Brain microvascular endothelial cell (primary cell): Measurements from ENCODE around the gene DUOX1.

Experiments used
- DNase-seq: peaks from one replicate; pipeline ENCODE4 v3.0.0-alpha.2; 2020
- H3K27ac ChIP-seq: fragments of 250-450 bp; sonication (Bioruptor Pico); 2 replicates; pipeline ENCODE4 v1.5.1; 2020; ENCODE audit warnings: mild to moderate bottlenecking, moderate library complexity
- H3K27me3 ChIP-seq: fragments of 250-450 bp; sonication (Bioruptor Pico); replicated peaks from 2 replicates; pipeline ENCODE4 v1.5.1; 2020; ENCODE audit warnings: mild to moderate bottlenecking
- H3K36me3 ChIP-seq: fragments of 250-450 bp; sonication (Bioruptor Pico); replicated peaks from 2 replicates; pipeline ENCODE4 v1.5.1; 2020; ENCODE audit warnings: mild to moderate bottlenecking
- H3K4me3 ChIP-seq: 2 replicates; pipeline ENCODE4 v1.5.1; 2011; ENCODE audit warnings: low read depth, mild to moderate bottlenecking, control low read depth, low read length, moderate library complexity
- in situ Hi-C: cut with HindIII; loops from 2 replicates; pipeline ENCODE4 v1.10.0; 2017; ENCODE audit warnings: low sequenced_read_pairs, low pct_ligation_motif_present
- TF ChIP-seq, protein P1 (sequence below): IDR thresholded peaks from 2 replicates; pipeline ENCODE4 v1.5.1; 2011; ENCODE audit warnings: low read depth, mild to moderate bottlenecking, moderate library complexity, low read length, control low read depth, inconsistent platforms; ENCODE audit errors: missing control alignments

The DUOX1 gene

DNA sequence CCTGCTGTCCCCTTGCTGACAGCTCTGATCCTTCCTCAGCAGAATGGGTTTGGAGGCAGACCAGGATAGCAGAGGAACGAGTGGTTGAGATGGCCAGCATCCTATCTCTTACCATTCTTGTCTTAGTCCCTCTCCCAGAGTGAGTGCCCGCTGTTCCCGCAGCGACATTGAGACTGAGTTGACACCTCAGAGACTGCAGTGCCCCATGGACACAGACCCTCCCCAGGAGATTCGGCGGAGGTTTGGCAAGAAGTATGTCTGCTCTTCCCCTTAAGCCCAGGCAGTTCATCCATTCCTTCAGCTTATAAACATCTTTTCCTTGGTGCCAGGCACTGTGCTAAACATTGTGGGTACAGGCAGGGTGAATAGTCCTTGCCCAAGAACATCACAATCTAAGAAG is 21.2 kb downstream of the DUOX1 start:
- no peak overlapping the region for H3K4me3 ChIP-seq
- TF ChIP-seq, protein P1, sequence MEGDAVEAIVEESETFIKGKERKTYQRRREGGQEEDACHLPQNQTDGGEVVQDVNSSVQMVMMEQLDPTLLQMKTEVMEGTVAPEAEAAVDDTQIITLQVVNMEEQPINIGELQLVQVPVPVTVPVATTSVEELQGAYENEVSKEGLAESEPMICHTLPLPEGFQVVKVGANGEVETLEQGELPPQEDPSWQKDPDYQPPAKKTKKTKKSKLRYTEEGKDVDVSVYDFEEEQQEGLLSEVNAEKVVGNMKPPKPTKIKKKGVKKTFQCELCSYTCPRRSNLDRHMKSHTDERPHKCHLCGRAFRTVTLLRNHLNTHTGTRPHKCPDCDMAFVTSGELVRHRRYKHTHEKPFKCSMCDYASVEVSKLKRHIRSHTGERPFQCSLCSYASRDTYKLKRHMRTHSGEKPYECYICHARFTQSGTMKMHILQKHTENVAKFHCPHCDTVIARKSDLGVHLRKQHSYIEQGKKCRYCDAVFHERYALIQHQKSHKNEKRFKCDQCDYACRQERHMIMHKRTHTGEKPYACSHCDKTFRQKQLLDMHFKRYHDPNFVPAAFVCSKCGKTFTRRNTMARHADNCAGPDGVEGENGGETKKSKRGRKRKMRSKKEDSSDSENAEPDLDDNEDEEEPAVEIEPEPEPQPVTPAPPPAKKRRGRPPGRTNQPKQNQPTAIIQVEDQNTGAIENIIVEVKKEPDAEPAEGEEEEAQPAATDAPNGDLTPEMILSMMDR: no peak
- in situ Hi-C loops: no loop called here
- no peaks in the 10 kb centered on the region for H3K36me3 ChIP-seq
- no peak for DNase-seq
- no peaks in the 10 kb centered on the region for H3K27me3 ChIP-seq
- H3K27ac ChIP-seq: no peak overlapping the region

DNA sequence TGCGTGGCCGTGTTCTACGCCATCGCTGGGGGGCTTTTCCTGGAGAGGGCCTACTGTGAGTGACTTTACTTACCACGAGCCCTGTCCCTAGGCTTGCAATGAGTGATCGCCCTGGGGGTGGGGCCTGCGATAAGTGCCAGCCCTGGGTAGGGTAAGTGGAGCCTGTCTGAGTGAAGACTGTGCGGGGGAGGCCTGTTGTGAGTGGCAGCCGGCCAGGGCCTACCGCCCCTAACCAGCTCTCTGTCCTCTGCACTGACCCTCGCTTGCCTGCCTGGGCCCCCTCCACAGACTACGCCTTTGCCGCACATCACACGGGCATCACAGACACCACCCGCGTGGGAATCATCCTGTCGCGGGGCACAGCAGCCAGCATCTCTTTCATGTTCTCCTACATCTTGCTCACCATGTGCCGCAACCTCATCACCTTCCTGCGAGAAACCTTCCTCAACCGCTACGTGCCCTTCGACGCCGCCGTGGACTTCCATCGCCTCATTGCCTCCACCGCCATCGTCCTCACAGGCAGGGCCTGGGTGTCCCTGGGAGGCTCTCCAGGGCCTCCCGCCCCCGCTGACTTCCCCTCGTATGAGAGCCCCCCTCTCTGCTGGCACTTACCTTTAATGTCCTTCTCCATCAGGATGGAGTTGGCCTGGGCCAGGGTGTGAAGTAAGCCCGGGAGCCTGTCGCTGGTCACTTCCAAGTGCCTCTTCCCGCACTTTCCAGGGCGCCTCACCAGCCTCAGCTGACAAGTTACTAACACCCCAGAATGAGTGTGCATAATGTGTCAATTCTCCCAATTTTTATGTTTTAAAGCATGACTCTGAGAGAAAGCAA is 22.4 kb downstream of the DUOX1 start:
- TF ChIP-seq, protein P1: no peak
- no peak for DNase-seq
- in situ Hi-C loops: no loop called here
- Histone ChIP-seq H3K4me3 (no peak overlapping the region), H3K36me3 (no peaks in the 10 kb centered on the region), H3K27ac (no peak overlapping the region), H3K27me3 (no peaks in the 10 kb centered on the region)

DNA sequence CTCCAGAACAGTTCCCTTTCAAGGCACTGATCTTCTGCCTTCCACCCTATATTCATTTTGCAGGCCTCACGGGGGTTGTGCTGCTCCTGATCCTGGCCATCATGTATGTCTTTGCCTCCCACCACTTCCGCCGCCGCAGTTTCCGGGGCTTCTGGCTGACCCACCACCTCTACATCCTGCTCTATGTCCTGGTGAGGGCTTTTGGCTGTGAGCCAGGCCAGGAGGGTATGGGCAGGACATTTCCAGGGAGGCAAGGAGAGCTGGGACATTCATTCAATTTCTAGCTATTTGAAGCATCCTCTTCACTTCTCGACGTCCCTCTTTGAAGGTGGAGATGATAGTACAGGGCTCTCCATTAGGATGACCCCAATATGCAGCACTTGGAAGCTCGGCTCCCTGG is 25.9 kb downstream of the DUOX1 start:
- no peak for DNase-seq
- TF ChIP-seq, protein P1: no peak
- Histone ChIP-seq H3K36me3 (no peaks in the 10 kb centered on the region), H3K27ac (no peak overlapping the region), H3K27me3 (no peaks in the 10 kb centered on the region), H3K4me3 (no peak overlapping the region)
- in situ Hi-C loops: no loop called here

DNA sequence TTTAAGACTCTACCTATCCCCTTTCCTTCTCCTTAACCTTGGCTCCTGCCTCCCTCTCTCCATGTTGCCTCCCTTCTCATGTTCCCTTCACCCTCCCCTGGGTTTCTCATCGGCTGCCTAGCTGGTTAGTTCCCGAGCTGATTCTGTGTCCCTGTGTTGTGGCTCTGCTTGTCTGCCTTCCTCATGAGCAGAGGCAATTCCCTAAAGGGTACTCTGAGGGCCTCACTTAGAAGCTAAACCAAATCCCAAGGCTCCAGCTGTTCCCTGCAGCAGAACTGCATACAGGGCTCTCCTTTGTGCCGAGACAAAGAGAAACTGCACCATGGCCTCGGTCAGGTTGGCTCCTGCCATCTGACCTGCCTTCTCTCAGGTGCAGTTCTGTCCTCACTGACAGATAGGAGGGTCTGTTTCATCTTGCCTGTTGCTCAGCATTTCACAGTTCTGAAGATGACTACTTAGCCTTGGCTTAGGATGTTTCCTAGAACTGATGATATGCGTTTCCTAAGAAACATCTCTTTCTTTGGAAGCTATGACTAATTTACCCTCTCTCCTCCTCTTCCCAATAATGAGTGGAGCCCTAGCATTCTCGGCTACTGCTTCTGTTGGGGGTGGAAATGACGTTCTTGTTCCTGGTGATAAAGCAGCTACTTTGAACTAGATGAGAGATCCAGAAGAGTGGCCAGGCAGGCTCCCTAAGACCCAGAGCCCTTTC is 27.1 kb downstream of the DUOX1 start:
- TF ChIP-seq, protein P1: no peak
- Histone ChIP-seq H3K4me3 (no peak overlapping the region), H3K27ac (no peak overlapping the region), H3K27me3 (no peaks in the 10 kb centered on the region), H3K36me3 (no peaks in the 10 kb centered on the region)
- peak; percentile 24 for DNase-seq
- in situ Hi-C loops: no loop called here

DNA sequence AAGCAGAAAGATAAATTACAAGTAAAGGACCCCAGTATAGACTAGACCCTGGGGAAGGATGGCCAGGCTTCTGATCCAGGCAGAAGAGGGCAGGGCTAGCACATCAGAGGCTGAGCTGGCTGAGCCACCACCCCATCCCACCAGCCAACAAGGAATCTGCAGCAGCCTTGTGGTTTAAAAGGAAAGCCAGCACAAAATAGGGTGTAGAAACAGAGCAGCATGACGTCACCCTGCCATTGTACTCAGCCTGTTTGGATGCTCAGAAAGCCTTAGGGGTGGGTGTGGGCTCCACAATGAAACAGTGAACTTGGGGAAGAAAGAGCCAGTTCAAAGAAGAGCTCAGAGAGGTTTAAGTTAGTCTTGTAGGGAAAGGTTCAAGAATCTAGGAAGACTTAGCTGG is 28.2 kb downstream of the DUOX1 start:
- in situ Hi-C loops: no loop called here
- TF ChIP-seq, protein P1: no peak
- Histone ChIP-seq H3K4me3 (no peak overlapping the region), H3K27me3 (no peaks in the 10 kb centered on the region), H3K27ac (no peak overlapping the region), H3K36me3 (no peaks in the 10 kb centered on the region)
- peak; percentile 65 for DNase-seq
